Testis (tissue), 3 donors: Measurements from ENCODE around the gene GPR108. TPM values are rescaled to one million over a fixed set of nuclear protein-coding genes. Genes with fewer than 3 reads are reported as not detected.

Experiments used
- DNase-seq: peaks from one replicate; pipeline ENCODE4 v3.0.0-alpha.2; 2019
- H3K27ac ChIP-seq, 2 donors: fragments of 200-600 bp; sonication (generic); one replicate each; pipeline ENCODE4 v1.5.1; 2019
- H3K27me3 ChIP-seq: fragments of 200-600 bp; sonication (generic); one replicate; pipeline ENCODE4 v1.5.1; 2019
- H3K36me3 ChIP-seq: fragments of 200-600 bp; sonication (generic); one replicate; pipeline ENCODE4 v1.5.1; 2017; ENCODE audit warnings: low read depth; ENCODE audit errors: missing control alignments
- H3K4me1 ChIP-seq: fragments of 200-600 bp; sonication (generic); one replicate; pipeline ENCODE4 v1.5.1; 2019
- H3K4me3 ChIP-seq, 2 donors: fragments of 200-600 bp; sonication (generic); one replicate each; pipeline ENCODE4 v1.5.1; 2017 to 2019
- H3K9me3 ChIP-seq: fragments of 200-600 bp; sonication (generic); one replicate; pipeline ENCODE4 v1.5.1; 2017
- CTCF ChIP-seq, 3 experiments: fragments of 450-650 bp in 2 of 3; fragments of 200-600 bp in 1 of 3; sonication (generic) in 1 of 3; IDR thresholded peaks; one replicate each; pipeline ENCODE4 v1.5.1; 2016 to 2019; ENCODE audit warnings: antibody characterized with exemption in 3 of 3, mild to moderate bottlenecking in 2 of 3, moderate library complexity in 1 of 3
- POLR2A ChIP-seq: fragments of 450-650 bp; IDR thresholded peaks from one replicate; pipeline ENCODE4 v1.6.1; 2017; ENCODE audit warnings: antibody characterized with exemption, mild to moderate bottlenecking, moderate library complexity
- WGBS, 2 donors: methylation state at CpG; one replicate each; pipeline ENCODE4 v1.1.5; 2018; 5-methylcytosine and 5-hydroxymethylcytosine counted together
- intact Hi-C: fragments of 100-400 bp; cut with DNase I; formaldehyde crosslinking; loops from one replicate; pipeline ENCODE4 v1.15.1; 2023; ENCODE audit warnings: low total_unique reads
- polyA plus RNA-seq: library from polyadenylated mRNA; stranded (reverse); fragments of 350-450 nt; fragmentation: Illumina TruSeq; extraction: RNeasy Lipid Tissue Mini Kit (QIAGEN cat#74804); gene quantifications from one replicate; pipeline ENCODE4 v1.2.3, GENCODE V29; 2014; ENCODE audit warnings: low read depth, low replicate concordance; ENCODE audit not compliant: insufficient read depth
- total RNA-seq, 2 donors: library from RNA; depleted of rRNA; stranded (reverse); fragments of >200 nt; gene quantifications; one replicate each; pipeline ENCODE4 v1.2.3, GENCODE V29; 2016

The GPR108 gene
- total and polyA plus RNA-seq, 3 donors from 2014 or later = 61.8 to 105 (median 87.1) TPM

GRCh38 chr19:6739390-6739882 lies 2.1 kb upstream of the GPR108 start, which contains the start of gene TRIP10:
TSS of gene TRIP10 (plus strand) at chr19:6739680. CDS start at chr19:6739762, 82 bp downstream.
- intact Hi-C loops = no loop called here
- H3K27me3 ChIP-seq = no peaks in the 10 kb centered on the region

GRCh38 chr19:6738787-6739389 lies 1.5 kb upstream of the GPR108 start:
- peaks cover 30% of the 10 kb centered on the region for H3K4me1 ChIP-seq
- intact Hi-C loops = no loop called here
- no peak for TF ChIP-seq POLR2A
- no peak for TF ChIP-seq CTCF (IDR thresholded peaks at IDR 0.05)
- peak overlapping the region; percentile 81 to 94 for H3K27ac ChIP-seq
- H3K9me3 ChIP-seq = no peaks in the 10 kb centered on the region
- H3K36me3 ChIP-seq = no peaks in the 10 kb centered on the region
- no peaks in the 10 kb centered on the region for H3K27me3 ChIP-seq
- H3K4me3 ChIP-seq = peak overlapping the region; percentile 36 to 88
- DNase-seq = peak; percentile 61
- WGBS, 2 donors = 0 to 1% methylated on average over 21 to 24 of the region's 24 CpGs

More at GRCh38 chr19:6739390-6739882, 2.1 kb upstream of the GPR108 start, which contains the start of gene TRIP10:
- H3K27ac ChIP-seq = peak within 1 kb of the TSS; percentile 81 to 94
- H3K9me3 ChIP-seq = no peaks in the 10 kb centered on the region
- peak; percentile 93 for DNase-seq
- WGBS, 2 donors = 0% methylated on average over 14 to 19 of the region's 47 CpGs
- H3K36me3 ChIP-seq = no peaks in the 10 kb centered on the region
- H3K4me1 ChIP-seq = peaks cover 35% of the 10 kb centered on the region
- H3K4me3 ChIP-seq = peak within 1 kb of the TSS; percentile 75 to 88
- TF ChIP-seq CTCF (IDR thresholded peaks at IDR 0.05) = no peak

DNA sequence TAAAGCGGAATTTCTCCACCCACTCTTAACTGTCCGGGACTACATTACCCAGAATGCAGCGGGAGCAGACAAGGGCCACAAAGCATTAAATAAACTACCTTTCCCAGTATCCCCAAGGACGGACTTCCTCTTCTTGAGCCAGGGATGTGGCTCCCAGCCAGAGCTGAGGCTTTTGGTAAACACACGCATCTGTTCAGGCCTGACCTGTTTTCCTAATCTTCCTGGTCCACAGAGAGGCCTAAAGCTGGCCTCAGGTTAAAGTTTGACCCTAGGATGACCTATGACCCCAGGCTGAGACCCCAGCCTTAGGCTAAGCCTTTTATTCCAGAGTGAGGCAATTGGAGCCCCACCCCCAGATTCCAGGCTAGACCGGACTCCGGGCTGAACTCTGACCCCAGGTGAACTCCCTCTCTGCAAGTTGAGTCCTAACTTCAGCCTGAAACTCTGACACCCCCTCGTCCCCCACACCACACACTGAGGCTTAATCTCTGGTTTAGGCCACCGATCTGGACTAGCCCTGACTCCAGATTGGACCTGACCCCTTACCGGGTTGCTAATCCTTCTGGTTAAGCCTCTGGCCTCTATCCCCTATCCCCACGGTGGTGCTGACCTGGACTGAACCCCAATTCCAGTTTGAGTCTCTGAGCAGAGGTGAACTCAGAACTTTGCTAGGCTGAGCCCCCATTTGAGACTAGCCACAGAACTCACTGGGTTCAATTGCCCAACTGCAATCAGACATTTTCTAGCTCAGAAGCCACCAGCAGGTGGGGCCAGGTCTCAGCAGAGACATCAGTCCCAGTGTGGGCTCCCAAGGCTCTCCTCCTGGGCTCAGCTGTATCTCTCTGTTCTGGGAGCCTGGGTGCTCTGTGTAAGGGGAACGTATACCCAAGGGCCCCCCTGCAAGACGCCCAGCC lies 750 bp upstream of the GPR108 start:
- Histone ChIP-seq H3K4me3 (peak overlapping the region in 1 of 2 donors; percentile 88), H3K27ac (peak overlapping the region; percentile 81 to 94), H3K36me3 (no peaks in the 10 kb centered on the region), H3K9me3 (no peaks in the 10 kb centered on the region), H3K27me3 (no peaks in the 10 kb centered on the region), H3K4me1 (peaks cover 27% of the 10 kb centered on the region)
- intact Hi-C loops = no loop called here
- WGBS, 2 donors = 0 to 11% methylated on average over 4 to 13 of the region's 13 CpGs
- peak; percentile 99 for DNase-seq
- peak; percentile 47 to 74 (median 64) for TF ChIP-seq CTCF (IDR thresholded peaks at IDR 0.05)
- no peak for TF ChIP-seq POLR2A

GRCh38 chr19:6736917-6737283 lies 480 bp downstream of the GPR108 start:
- intact Hi-C loops = no loop called here

More at GRCh38 chr19:6736917-6737283, 480 bp downstream of the GPR108 start:
- TF ChIP-seq POLR2A (no peak), CTCF (IDR thresholded peaks at IDR 0.05) (peak in 1 of 3 experiments; percentile 25)
- WGBS, 2 donors = 0% methylated on average over 4 to 16 of the region's 16 CpGs
- Histone ChIP-seq H3K9me3 (no peaks in the 10 kb centered on the region), H3K27ac (peak overlapping the region; percentile 99 to 100), H3K36me3 (no peaks in the 10 kb centered on the region), H3K4me1 (peaks cover 27% of the 10 kb centered on the region), H3K27me3 (no peaks in the 10 kb centered on the region), H3K4me3 (peak overlapping the region; percentile 83 to 88)
- DNase-seq = no peak
